HUES6 (cell line): Measurements from ENCODE around the gene MSANTD2.
A peak's percentile ranks its signal among the peaks of the same experiment; 100 is the strongest.

ENCODE experiments used
- H3K27ac ChIP-seq: 2 replicates; pipeline ENCODE4 v1.7.0; 2013; ENCODE audit warnings: low read depth, mild to moderate bottlenecking, low read length, inconsistent platforms
- H3K27me3 ChIP-seq: 2 replicates; pipeline ENCODE4 v1.6.1; 2013; ENCODE audit warnings: low read length; ENCODE audit not compliant: control insufficient read depth, insufficient read depth
- H3K36me3 ChIP-seq: 2 replicates; pipeline ENCODE4 v1.6.1; 2013; ENCODE audit warnings: low read length; ENCODE audit not compliant: control insufficient read depth, insufficient read depth
- H3K4me1 ChIP-seq: 2 replicates; pipeline ENCODE4 v1.6.1; 2013; ENCODE audit warnings: low read length; ENCODE audit not compliant: control insufficient read depth, insufficient read depth
- H3K4me3 ChIP-seq: 2 replicates; pipeline ENCODE4 v1.5.1; 2013; ENCODE audit warnings: low read depth, low read length
- H3K9ac ChIP-seq: one replicate; pipeline ENCODE4 v1.6.1; 2013; ENCODE audit warnings: mild to moderate bottlenecking, low read length
- H3K9me3 ChIP-seq: 2 replicates; pipeline ENCODE4 v1.6.1; 2013; ENCODE audit warnings: low read depth, low read length; ENCODE audit not compliant: control insufficient read depth, insufficient read depth

Gene MSANTD2

GRCh38 chr11:124759266-124760204 lies 40.7 kb downstream of the MSANTD2 start:
- Histone ChIP-seq H3K9me3 (no peaks in the 10 kb centered on the region), H3K9ac (no peak overlapping the region), H3K36me3 (no peaks in the 10 kb centered on the region), H3K4me1 (peaks cover 25% of the 10 kb centered on the region), H3K4me3 (peak overlapping the region; percentile 60), H3K27me3 (peaks cover 85% of the 10 kb centered on the region), H3K27ac (no peak overlapping the region)

DNA sequence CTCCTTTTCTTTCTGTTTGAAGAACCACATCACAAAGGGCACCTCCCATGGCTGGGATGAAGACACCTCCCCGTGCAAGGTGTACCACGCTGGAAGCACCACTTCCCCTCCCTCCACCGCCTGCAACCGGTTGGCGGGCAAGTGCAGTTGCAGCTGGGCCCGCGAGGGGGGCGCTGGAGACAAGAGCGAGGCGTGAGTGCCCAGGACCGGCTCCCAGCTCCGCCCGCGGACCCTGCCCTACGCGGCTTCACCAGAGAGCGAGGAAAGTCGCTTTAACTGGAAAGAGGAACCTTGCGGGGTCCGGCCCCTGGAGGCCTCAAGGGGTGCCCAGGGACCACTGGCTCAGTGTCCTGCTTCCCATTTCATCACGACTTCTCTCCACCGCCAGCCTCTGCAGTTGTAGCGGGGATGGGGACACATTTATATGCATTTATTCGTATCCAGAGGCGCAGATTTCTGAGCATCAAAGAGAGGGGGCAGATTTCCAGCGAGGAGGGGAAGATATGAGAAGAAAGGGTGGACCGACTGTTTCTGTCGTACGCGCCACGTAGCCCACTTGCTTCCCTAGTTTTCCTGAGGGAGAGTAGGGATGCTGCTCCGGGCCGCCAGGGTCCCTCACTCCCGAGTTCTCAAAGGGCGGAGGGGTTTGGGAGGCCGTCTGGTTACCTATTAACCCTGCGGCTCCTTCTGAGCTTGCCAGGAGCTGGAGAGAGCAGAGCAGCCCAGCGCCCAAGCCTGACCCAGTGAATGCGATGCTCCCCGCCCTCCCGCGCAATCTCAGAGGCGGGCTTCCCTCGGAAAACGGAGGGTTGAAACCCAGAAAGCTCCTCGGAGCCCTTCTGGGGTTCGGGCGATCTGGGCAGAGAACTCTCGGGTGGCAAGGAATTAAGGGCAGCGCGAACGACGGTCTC lies 41.6 kb downstream of the MSANTD2 start:
- H3K9ac ChIP-seq: no peak overlapping the region
- H3K36me3 ChIP-seq: no peaks in the 10 kb centered on the region
- H3K9me3 ChIP-seq: no peaks in the 10 kb centered on the region
- H3K27me3 ChIP-seq: peaks cover 94% of the 10 kb centered on the region
- no peak overlapping the region for H3K27ac ChIP-seq
- peak overlapping the region; percentile 60 for H3K4me3 ChIP-seq
- H3K4me1 ChIP-seq: peaks cover 29% of the 10 kb centered on the region

- Histone ChIP-seq H3K4me1 (peaks cover 35% of the 10 kb centered on the region), H3K27me3 (peaks cover 99% of the 10 kb centered on the region), H3K9ac (no peak overlapping the region), H3K36me3 (no peaks in the 10 kb centered on the region), H3K27ac (no peak overlapping the region), H3K9me3 (no peaks in the 10 kb centered on the region), H3K4me3 (no peak overlapping the region)
Measured at GRCh38 chr11:124757320-124757719, 42.9 kb downstream of the MSANTD2 start.

- Histone ChIP-seq H3K27me3 (peaks cover 99% of the 10 kb centered on the region), H3K4me1 (peaks cover 41% of the 10 kb centered on the region), H3K9ac (no peak overlapping the region), H3K9me3 (no peaks in the 10 kb centered on the region), H3K4me3 (no peak overlapping the region), H3K36me3 (no peaks in the 10 kb centered on the region), H3K27ac (no peak overlapping the region)
Measured at GRCh38 chr11:124756753-124757227, 43.4 kb downstream of the MSANTD2 start.

DNA sequence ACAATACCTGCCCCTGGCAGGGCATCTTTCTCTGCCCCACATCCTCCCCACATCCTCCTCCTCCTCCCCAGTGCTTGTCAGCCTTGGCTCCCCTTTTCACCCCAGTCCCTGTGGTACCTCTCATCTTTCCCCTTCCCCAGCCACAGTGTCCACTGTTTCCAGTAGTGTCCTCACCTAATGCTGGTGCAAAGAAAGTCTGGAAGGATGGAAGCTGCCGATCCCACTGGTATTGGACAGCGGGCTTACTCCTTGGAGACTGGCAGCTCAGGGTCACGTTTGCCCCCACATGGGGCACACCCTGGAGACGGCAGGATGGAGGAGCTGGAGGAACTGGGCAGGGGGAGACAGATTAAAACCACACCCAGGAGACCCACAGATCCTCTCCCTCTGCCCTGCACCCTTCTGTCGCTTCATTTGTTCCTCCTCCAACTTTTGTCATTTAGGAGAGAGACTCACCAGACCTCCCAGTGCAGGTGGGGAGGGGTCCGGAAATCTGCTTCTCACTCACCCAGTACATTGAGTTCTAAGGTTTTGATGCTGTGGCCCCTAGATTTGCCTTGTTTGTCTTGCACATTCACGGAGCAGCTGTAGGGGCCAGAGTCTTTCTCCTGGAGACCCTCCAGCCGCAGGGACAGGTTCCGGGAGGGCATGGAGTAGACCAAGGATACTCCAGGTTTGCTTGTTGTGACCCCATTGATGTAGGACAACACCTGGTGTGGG lies 44.0 kb downstream of the MSANTD2 start:
- Histone ChIP-seq H3K4me1 (peaks cover 44% of the 10 kb centered on the region), H3K27me3 (peaks cover 99% of the 10 kb centered on the region)

GRCh38 chr11:124754710-124755109 lies 45.5 kb downstream of the MSANTD2 start:
- Histone ChIP-seq H3K9me3 (no peaks in the 10 kb centered on the region), H3K9ac (no peak overlapping the region), H3K4me1 (peaks cover 34% of the 10 kb centered on the region), H3K4me3 (no peak overlapping the region), H3K36me3 (no peaks in the 10 kb centered on the region), H3K27me3 (peaks cover 99% of the 10 kb centered on the region), H3K27ac (no peak overlapping the region)

More for the DNA sequence above, 44.0 kb downstream of the MSANTD2 start:
- H3K4me3 ChIP-seq: no peak overlapping the region
- H3K9me3 ChIP-seq: no peaks in the 10 kb centered on the region
- no peak overlapping the region for H3K9ac ChIP-seq
- H3K36me3 ChIP-seq: no peaks in the 10 kb centered on the region
- no peak overlapping the region for H3K27ac ChIP-seq

DNA sequence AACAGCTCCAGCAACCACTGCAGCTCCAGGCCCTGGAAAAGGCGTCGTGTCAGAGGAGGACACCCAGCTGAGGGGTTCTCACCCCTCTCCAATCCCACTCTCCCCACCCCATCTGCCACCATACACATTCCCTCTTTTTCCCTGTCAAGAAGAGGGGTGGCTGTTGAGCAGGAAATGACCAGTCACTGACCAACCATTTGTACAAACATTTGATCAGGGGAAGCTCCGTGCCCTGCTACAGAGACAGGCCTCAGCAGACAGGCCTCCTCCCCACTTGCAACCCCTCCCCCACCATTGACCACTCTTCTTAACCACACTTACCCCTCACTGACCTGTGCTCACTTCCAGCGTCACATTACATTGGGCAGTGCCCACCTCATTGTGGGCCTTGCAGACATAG lies 45.9 kb downstream of the MSANTD2 start:
- Histone ChIP-seq H3K4me1 (peaks cover 30% of the 10 kb centered on the region), H3K9ac (no peak overlapping the region)

GRCh38 chr11:124753624-124754023 lies 46.6 kb downstream of the MSANTD2 start:
- H3K27me3 ChIP-seq: peaks cover 99% of the 10 kb centered on the region
- no peaks in the 10 kb centered on the region for H3K9me3 ChIP-seq
- no peak overlapping the region for H3K4me3 ChIP-seq
- no peaks in the 10 kb centered on the region for H3K36me3 ChIP-seq
- peaks cover 27% of the 10 kb centered on the region for H3K4me1 ChIP-seq
- H3K27ac ChIP-seq: no peak overlapping the region
- no peak overlapping the region for H3K9ac ChIP-seq

More for the DNA sequence above, 45.9 kb downstream of the MSANTD2 start:
- no peaks in the 10 kb centered on the region for H3K9me3 ChIP-seq
- H3K36me3 ChIP-seq: no peaks in the 10 kb centered on the region
- H3K27me3 ChIP-seq: peaks cover 99% of the 10 kb centered on the region
- H3K27ac ChIP-seq: no peak overlapping the region
- H3K4me3 ChIP-seq: no peak overlapping the region

DNA sequence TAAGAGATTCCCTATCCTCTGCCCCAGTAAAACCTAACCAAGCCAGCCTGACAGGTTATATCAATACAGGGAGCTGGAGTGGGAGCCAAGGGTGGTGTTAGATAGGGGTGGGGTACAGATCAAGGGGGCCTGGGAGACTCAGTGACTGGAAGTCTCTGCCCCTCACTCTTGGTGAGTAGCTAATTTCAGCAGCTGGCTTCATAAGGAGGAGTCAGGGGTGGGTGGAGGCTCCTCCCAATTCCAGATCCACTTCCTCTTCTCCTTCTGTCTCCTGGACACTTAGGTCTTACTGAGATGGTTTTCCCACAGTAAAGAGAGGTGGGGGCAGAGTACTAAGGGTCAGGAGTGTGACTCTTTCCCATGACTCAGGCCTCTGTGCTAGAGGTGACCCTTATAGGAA lies 47.0 kb downstream of the MSANTD2 start:
- Histone ChIP-seq H3K4me3 (no peak overlapping the region), H3K9me3 (no peaks in the 10 kb centered on the region), H3K27ac (no peak overlapping the region), H3K9ac (no peak overlapping the region), H3K36me3 (no peaks in the 10 kb centered on the region), H3K4me1 (peaks cover 27% of the 10 kb centered on the region), H3K27me3 (peaks cover 99% of the 10 kb centered on the region)

DNA sequence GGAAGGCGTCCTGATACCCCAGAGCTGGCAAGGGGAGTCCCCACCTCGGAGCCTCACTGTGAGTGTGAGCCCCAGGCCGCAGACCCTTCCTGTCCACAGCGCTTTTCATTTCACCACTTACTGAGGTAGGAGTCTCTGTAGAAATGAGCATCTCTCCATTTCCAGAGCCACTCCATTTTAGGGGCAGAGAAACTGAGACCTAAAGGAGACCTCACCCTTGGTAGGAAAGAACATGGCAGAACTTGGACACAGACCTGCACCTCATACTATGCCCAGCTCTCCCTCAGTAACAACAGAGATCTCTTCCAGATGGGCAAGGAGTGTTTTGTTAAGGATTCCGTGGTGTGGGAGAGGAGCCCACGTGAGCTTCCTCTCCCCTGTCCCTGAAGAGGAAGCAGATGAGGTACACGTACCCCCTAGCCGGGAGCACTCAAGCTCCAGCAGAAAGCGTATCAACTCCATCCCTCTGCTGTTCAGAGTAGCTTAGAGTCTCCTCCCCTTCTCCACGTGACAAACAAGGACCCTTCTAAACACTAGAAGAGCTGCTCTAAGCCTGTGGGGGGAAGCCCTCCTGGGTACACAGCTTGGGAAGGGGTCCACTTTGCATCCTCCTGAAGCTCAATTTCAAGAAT lies 47.6 kb downstream of the MSANTD2 start:
- peak overlapping the region; percentile 46 for H3K4me3 ChIP-seq
- peaks cover 99% of the 10 kb centered on the region for H3K27me3 ChIP-seq
- no peaks in the 10 kb centered on the region for H3K36me3 ChIP-seq
- H3K9me3 ChIP-seq: no peaks in the 10 kb centered on the region
- H3K4me1 ChIP-seq: peaks cover 29% of the 10 kb centered on the region
- no peak overlapping the region for H3K9ac ChIP-seq
- H3K27ac ChIP-seq: no peak overlapping the region
